ENCODE data around the gene CADPS2.

CADPS2 gene

GRCh38 chr7:122748195-122748594 is 138.1 kb downstream of the CADPS2 start:
- Histone ChIP-seq H3K4me1 (ENCODE audit: low read length) (peaks cover 9% of the 10 kb centered on the region), H4K20me1 (ENCODE audit: insufficient read depth, low read length) (no peaks in the 10 kb centered on the region), H3K27me3 (replicated peaks; ENCODE audit: insufficient read depth, low read length) (no peaks in the 10 kb centered on the region), H3K9ac (ENCODE audit: low read length) (no peak overlapping the region), H3F3A (ENCODE audit: insufficient read depth, low read length) (no peaks in the 10 kb centered on the region), H3K9me3 (replicated peaks; ENCODE audit: insufficient read depth, low read length) (no peaks in the 10 kb centered on the region), H3K79me2 (ENCODE audit: low read length) (peaks cover 8% of the 10 kb centered on the region; the same call in 1 of the 2 replicates), H3K27ac (ENCODE audit: low read length) (no peak overlapping the region), H2AFZ (ENCODE audit: low read length) (no peak overlapping the region), H3K36me3 (replicated peaks; ENCODE audit: insufficient read depth, low read length) (no peaks in the 10 kb centered on the region), H3K4me3 (ENCODE audit: low read length) (no peak overlapping the region), H3K9me2 (replicated peaks; ENCODE audit: insufficient read depth, low read length) (no peaks in the 10 kb centered on the region), H3K4me2 (ENCODE audit: low read depth, low read length) (no peak overlapping the region)
- TF ChIP-seq, protein P1, sequence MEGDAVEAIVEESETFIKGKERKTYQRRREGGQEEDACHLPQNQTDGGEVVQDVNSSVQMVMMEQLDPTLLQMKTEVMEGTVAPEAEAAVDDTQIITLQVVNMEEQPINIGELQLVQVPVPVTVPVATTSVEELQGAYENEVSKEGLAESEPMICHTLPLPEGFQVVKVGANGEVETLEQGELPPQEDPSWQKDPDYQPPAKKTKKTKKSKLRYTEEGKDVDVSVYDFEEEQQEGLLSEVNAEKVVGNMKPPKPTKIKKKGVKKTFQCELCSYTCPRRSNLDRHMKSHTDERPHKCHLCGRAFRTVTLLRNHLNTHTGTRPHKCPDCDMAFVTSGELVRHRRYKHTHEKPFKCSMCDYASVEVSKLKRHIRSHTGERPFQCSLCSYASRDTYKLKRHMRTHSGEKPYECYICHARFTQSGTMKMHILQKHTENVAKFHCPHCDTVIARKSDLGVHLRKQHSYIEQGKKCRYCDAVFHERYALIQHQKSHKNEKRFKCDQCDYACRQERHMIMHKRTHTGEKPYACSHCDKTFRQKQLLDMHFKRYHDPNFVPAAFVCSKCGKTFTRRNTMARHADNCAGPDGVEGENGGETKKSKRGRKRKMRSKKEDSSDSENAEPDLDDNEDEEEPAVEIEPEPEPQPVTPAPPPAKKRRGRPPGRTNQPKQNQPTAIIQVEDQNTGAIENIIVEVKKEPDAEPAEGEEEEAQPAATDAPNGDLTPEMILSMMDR (IDR thresholded peaks at IDR 0.05; ENCODE audit: low read length): no peak
- TF ChIP-seq EZH2 (optimal IDR thresholded peaks at IDR 0.05; ENCODE audit: low read depth, low read length) (no peak), EZH2phosphoT487 (IDR thresholded peaks at IDR 0.05; ENCODE audit: low read length) (no peak)
- DNase-seq: no peak

- Histone ChIP-seq H3K4me2 (ENCODE audit: low read depth, low read length) (no peak overlapping the region), H3K36me3 (replicated peaks; ENCODE audit: insufficient read depth, low read length) (no peaks in the 10 kb centered on the region), H3K9ac (ENCODE audit: low read length) (no peak overlapping the region), H2AFZ (ENCODE audit: low read length) (no peak overlapping the region), H4K20me1 (ENCODE audit: insufficient read depth, low read length) (no peaks in the 10 kb centered on the region), H3K4me3 (ENCODE audit: low read length) (no peak overlapping the region), H3F3A (ENCODE audit: insufficient read depth, low read length) (no peaks in the 10 kb centered on the region), H3K27ac (ENCODE audit: low read length) (no peak overlapping the region), H3K27me3 (replicated peaks; ENCODE audit: insufficient read depth, low read length) (no peaks in the 10 kb centered on the region), H3K9me3 (replicated peaks; ENCODE audit: insufficient read depth, low read length) (no peaks in the 10 kb centered on the region), H3K9me2 (replicated peaks; ENCODE audit: insufficient read depth, low read length) (no peaks in the 10 kb centered on the region), H3K79me2 (ENCODE audit: low read length) (peaks cover 9% of the 10 kb centered on the region; the same call in 1 of the 2 replicates), H3K4me1 (ENCODE audit: low read length) (peaks cover 9% of the 10 kb centered on the region)
- no peak for TF ChIP-seq EZH2phosphoT487 (IDR thresholded peaks at IDR 0.05; ENCODE audit: low read length)
- no peak for TF ChIP-seq EZH2 (optimal IDR thresholded peaks at IDR 0.05; ENCODE audit: low read depth, low read length)
- TF ChIP-seq, protein P1 (IDR thresholded peaks at IDR 0.05; ENCODE audit: low read length): no peak
- DNase-seq: no peak
Observed at GRCh38 chr7:122746948-122747347, 139.3 kb downstream of the CADPS2 start.

DNA sequence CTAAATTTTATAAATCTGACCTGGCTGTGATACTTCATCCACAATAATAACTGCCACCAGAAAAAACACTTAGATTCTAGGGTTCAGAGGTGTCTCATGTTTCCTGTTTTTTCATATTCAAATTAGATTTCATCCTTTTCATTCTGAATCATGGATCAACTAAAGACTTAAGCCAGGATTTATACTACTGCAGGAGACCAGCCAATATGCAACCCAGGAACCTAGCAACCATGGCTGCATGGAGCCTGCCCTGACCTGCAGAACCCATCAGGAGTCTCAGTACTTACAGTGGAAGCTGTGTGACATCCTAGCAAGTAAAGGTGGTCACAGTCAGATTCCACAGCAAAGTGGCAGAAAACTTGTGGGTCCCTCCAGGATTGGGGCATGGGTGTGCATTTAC is 143.0 kb downstream of the CADPS2 start:
- no peak for DNase-seq
- H3K9me2 ChIP-seq (replicated peaks; ENCODE audit: insufficient read depth, low read length): no peaks in the 10 kb centered on the region
- TF ChIP-seq EZH2 (optimal IDR thresholded peaks at IDR 0.05; ENCODE audit: low read depth, low read length) (no peak), EZH2phosphoT487 (IDR thresholded peaks at IDR 0.05; ENCODE audit: low read length) (no peak)
- TF ChIP-seq, protein P1 (IDR thresholded peaks at IDR 0.05; ENCODE audit: low read length): no peak
- H3K9ac ChIP-seq (ENCODE audit: low read length): no peak overlapping the region
- H3K4me2 ChIP-seq (ENCODE audit: low read depth, low read length): no peak overlapping the region
- no peaks in the 10 kb centered on the region for H4K20me1 ChIP-seq (ENCODE audit: insufficient read depth, low read length)
- H3K27ac ChIP-seq (ENCODE audit: low read length): no peak overlapping the region
- peaks cover 9% of the 10 kb centered on the region for H3K4me1 ChIP-seq (ENCODE audit: low read length)
- H3K4me3 ChIP-seq (ENCODE audit: low read length): no peak overlapping the region
- no peaks in the 10 kb centered on the region for H3F3A ChIP-seq (ENCODE audit: insufficient read depth, low read length)
- H3K36me3 ChIP-seq (replicated peaks; ENCODE audit: insufficient read depth, low read length): no peaks in the 10 kb centered on the region
- H3K27me3 ChIP-seq (replicated peaks; ENCODE audit: insufficient read depth, low read length): no peaks in the 10 kb centered on the region
- H3K9me3 ChIP-seq (replicated peaks; ENCODE audit: insufficient read depth, low read length): no peaks in the 10 kb centered on the region
- peaks cover 15% of the 10 kb centered on the region for H3K79me2 ChIP-seq (ENCODE audit: low read length)
- no peak overlapping the region for H2AFZ ChIP-seq (ENCODE audit: low read length)

Measured in MM.1S (cell line).